HG02571 (cell line): ENCODE measurements around the gene MTRF1.

Experiments
- ATAC-seq: cut with Tn5 transposase; IDR thresholded peaks from one replicate; pipeline ENCODE4 v1.9.1; 2021; ENCODE audit warnings: mild to moderate bottlenecking, moderate library complexity; ENCODE audit not compliant: unreplicated experiment

The MTRF1 gene

DNA sequence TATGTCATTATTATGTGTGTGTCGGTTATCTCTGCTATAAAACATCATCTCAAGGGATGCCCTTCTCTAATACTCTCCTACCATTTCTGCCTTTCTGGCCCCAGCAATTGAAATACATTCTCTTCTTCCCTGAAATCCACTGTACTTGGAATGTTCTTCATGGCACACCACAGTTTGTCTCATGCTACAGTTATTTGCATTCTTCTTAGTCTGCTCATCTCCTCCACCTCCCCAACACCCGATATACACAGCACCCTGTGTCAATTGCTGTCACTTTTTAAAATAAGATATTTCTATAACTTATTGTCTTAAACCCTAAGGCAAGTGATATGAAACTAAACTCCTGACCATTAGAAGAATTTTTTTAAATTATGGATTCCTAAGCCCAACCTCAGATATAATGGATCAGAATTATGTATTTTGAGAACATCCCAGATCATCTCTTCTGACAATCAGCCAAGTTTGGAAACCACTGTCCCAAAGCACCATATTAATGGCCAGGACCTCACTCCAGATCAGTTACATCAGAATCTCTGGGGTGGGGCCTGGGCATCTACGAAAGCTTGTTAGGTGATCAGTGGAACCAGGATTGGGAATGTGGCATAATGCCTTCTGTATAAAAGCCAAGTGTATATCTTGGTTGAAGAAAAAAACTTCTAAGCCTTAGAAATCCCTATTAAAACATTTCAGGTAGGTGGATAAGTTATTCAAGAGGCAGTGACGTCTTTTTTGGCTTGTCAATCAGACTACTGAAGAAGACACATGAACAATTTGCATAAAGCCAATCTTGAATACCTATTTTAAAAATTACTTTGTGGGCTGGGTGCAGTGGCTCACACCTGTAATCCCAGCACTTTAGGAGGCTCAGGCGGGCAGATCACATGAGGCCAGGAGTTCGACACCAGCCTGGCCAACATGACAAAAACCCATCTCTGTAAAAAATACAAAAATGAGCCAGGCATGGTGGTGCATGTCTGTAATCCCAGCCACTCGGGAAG is 39.0 kb downstream of the MTRF1 start:
- ATAC-seq = no peak

GRCh38 chr13:41222259-41222852 is 41.0 kb downstream of the MTRF1 start:
- ATAC-seq = peak; percentile 82

DNA sequence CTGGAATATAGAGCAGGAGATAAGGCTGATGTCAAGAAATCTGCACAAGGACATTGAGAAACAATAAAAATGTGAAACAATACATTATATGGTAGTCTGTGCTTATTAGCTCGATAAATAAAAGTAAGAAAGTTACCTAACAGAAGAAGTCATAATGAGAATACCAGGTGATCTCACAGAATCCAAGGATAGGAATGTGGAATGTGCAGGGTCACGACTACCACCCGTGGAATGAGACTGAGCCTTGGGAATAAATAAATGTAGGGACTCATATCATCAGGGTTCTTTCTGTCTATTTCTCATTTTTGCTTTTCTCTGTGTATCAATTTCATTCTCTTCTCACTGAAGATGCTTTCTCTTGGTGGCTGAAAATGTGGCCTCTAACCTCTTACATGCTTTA is 43.0 kb downstream of the MTRF1 start:
- no peak for ATAC-seq

DNA sequence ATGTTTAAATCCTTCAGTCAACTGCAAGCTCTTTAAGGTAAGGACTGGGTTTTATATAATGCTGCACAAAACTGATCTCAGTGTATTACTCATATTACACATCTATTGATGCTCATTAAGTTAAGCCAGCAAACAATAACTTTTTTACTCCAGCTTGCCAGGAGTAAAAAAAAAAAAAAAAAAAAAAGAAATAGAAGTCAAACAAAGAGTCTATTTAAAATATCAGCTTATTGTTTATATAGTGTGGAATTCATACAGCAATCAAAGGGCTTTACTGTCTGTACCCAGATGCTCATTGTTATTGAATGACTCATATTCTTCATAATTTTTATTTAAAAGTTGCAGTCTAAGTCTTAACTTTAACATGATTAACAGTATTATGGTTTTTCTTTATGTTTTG is 47.2 kb downstream of the MTRF1 start:
- no peak for ATAC-seq

GRCh38 chr13:41213919-41214318 is 49.5 kb downstream of the MTRF1 start:
- ATAC-seq = no peak

DNA sequence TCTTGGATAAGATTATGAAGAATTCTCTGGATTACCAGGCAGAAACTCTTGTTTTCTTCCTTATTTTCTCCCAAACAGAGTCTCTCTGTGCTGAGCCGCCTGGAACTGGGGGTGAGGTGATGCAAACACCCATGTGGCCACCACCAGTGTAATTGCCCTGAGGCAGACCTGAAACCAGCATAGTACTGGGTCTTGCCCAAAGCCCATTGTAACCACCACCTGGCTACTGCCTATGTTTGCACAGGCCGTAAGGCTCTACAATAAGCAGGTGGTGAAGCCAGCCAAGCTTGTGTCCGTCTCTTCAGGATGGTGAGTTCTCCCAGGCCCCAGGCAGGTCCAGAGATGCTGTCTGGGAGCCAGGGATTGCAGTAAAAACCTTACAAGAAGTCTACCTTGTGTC is 50.1 kb downstream of the MTRF1 start:
- no peak for ATAC-seq

GRCh38 chr13:41212881-41213280 is 50.5 kb downstream of the MTRF1 start:
- ATAC-seq = no peak

DNA sequence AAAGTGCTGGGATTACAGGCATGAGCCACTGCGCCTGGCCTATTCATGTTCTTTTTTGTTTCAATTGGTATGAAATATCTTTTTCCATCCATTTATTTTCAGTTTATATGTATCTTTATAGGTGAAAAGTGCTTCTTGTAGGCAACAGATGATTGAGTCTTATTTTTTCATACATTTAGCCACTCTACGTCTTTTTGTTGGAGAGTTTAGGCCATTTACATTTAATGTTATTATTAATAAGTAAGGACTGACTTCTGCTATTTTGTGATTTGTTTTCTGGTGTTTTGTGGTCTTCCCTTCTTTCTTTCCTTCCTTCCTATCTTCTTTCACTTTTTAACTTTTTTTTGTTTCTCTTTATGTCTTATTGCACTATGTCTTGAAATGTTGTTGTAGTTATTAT is 52.3 kb downstream of the MTRF1 start:
- no peak for ATAC-seq

- ATAC-seq = no peak
These were observed 56.9 kb downstream of the MTRF1 start for GRCh38 chr13:41206467-41206866.

DNA sequence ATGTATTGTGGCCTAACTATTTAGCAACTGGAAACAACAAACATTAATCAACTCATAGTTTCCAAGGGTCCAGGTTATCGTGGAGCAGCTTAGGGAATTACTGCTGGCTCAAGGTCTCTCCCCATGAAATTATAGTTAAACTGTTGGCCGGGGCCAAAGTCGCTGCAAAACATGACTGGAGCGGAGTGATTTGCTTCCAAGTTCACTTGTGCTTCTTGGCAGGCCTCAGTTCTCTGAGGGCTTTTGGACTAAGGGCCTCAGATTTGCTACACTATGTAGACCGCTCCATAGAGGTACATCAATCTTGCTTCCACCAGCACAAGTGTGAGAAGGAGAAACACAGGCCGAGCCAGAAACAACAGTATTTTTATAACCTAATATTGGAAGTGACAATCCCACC is 59.6 kb downstream of the MTRF1 start:
- no peak for ATAC-seq

- ATAC-seq = no peak
These were observed 63.2 kb downstream of the MTRF1 start for GRCh38 chr13:41200126-41200525.

GRCh38 chr13:41199526-41199925 is 63.9 kb downstream of the MTRF1 start:
- ATAC-seq = no peak

DNA sequence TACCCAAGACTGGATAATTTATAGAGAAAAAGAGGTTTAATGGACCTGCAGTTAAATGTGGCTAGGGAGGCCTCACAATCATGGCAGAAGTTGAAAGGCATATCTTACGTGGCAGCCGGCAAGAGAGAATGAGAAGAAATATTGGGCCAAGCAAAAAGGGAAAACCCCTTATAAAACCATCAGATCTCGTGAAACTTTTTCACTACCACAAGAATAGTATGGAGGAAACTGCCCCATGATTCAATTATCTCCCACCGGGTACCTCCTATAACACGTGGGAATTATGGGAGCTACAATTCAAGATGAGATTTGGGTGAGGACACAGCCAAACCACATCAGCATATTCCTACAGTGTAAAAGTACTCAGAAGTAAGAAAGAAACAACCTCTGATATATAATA is 64.3 kb downstream of the MTRF1 start:
- no peak for ATAC-seq

DNA sequence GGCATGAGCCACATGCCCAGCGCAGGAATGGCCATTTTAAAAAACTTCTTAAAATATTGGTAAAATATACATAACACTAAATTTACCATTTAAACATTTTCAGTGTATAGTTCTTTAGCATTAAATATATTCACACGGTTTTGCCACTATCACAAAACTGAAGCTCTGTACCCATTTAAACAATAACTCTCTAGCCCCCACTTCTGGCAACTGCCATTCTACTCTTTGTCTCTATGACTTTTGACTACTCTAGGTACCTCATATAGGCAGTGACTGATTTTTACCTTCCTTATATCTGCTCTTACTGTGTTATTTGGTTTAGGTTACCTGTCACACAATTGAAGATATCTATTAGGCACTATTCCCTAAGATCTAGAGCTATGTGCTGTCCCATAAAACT is 66.8 kb downstream of the MTRF1 start:
- ATAC-seq = no peak

DNA sequence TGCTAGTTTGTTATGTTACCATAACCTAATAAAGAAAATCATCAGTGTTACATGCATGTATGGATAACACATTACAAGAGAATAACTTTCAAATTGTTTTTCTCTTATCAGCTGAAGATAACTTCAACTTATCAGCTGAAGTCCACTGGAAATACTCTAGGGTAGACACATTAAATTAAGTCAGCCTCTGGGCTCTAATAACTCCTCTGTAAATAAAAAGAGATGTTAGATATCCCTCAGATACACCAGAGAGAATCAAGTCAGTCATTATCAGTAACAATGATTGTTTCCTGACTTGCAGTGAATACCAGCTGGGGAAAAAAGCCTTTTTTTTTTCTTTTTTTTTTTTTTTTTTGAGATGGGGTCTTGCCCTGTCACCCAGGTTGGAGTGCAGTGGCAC is 67.4 kb downstream of the MTRF1 start:
- no peak for ATAC-seq

DNA sequence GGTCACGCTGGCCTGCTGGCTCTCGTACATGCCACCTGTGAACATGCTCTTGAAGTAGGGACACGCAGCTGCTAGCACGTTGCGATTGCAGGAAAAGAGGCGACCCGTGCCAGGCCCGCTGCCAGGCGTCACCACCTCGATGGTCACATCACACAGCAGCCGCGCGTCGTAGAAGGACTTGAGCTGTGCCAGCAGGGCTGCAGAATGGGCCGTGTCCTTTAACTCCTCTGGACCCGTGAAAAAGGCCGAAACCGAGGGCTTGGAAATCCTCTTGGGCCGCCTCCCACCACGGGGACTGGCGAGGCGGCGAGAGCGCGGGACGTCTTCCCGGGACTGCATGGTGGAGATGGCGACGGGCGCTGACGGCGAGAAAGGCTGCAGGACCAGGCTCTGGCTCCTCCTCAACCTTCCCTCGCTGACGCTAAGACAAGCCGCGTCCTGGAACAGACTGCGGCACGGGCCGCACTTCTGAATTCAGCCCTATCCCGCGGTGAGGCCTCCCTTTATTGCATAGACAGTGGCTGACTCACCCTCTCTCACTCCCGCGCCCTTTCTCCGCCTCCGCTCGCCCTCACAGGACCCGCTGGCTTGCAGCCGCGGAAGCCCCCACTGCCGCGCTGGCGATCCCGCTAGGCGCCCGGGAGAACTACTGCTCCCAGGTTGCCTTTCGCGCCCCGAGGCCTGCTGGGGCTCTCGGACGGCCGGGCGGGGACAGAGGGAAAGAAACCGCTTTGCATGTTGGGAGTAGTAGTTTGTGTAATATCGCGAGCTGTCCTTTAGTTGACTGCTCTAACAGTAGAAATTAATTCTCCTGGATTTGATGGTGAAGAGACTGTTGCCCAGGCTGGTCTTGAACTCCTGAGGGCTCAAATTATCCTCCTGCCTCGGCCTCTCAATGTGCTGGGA is 69.2 kb downstream of the MTRF1 start, which contains the start of gene KBTBD7:
Gene KBTBD7, minus strand, starts transcription at position 651 of the 906 bp plus-strand sequence. Its CDS starts 312 bp downstream, at position 339.
- peak; percentile 98 for ATAC-seq

DNA sequence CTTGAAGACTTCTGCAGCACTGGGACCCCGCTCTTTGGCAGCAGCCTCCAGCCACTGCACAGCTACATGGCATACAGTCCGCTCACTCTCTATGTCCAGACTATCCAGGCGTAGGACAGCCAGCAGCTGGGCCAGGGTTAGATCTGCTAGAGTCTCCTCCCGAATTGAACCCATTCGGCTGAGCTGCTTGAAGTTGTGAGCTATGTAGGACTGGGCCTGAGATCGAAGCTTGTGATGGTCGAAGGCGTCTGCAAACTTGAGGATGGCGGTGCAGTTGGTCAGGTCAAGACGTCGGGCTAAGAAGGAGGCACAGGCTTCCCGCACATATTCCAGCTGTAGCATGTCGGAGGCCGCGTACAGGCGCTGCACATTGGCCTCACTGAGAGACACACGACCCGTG is 69.9 kb downstream of the MTRF1 start:
- no peak for ATAC-seq

DNA sequence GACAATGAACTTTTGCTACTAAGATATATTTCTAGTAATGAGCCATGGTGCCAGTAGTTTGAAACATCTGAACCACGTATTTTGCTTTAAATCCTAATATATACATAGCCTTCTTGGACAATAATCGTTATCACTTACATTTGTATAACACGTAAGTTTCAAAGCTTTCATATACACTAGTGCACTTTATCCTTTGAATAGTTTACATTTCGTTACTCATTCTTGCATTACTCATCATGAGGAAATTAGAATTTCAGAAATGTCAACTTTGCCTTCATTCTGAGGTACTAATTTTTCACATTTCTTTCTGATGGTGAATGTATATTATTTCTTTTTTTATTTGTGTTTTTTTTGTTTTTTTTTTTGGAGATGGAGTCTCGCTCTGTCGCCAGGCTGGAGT is 74.8 kb downstream of the MTRF1 start:
- ATAC-seq = no peak

- ATAC-seq = no peak
These were observed 76.9 kb downstream of the MTRF1 start for GRCh38 chr13:41186481-41186880.

- no peak for ATAC-seq
These were observed 81.1 kb downstream of the MTRF1 start for GRCh38 chr13:41182231-41182630.

DNA sequence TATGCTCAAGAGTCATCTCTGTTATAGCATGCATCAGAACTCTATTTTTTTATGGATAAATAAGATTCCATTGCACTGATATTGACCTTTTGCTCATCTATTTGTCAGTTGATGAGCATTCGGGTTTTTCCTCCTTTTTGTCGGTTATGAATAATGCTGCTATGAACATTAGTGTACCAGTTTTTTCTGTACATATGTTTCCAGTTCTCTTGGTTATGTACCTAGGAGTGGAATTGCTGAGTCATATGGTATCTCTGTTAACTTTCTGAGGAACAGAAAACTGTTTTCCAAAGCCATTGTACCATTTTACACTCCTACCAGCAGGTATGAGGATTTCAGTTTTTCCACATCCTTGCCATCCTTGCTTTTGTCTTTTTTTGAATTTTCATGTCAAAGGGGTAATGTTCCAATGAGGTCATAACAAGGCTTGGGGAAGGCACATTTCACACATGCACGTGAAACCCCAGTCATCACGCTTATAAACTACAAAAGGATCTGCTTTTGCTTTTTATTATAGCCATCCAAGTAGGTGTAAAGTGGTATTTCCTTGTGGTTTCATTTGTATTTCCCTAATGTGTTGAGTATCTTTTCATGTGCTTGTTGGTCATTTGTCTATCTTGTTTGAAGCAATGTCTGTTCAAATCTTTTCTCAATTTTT is 83.7 kb downstream of the MTRF1 start:
- ATAC-seq = no peak
